B cell (primary cell): Measurements from ENCODE around the gene SASH1. TPM values are rescaled to one million over a fixed set of nuclear protein-coding genes. Genes with fewer than 3 reads are reported as not detected.

Experiments used
- ATAC-seq: fragments of 200-7000 bp; cut with Tn5 transposase; one replicate; pipeline ENCODE4 v1.10.0; 2021; ENCODE audit warnings: low read depth, mild to moderate bottlenecking, moderate number of reproducible peaks, moderate library complexity
- CTCF ChIA-PET: fragments of 350-600 bp; sonication (Branson Sonifier 250); formaldehyde crosslinking; loops from one replicate; lab custom pipeline; 2021; ENCODE audit warnings: antibody characterized with exemption, inconsistent platforms; lab: Charles Lee
- POLR2A ChIA-PET: fragments of 350-600 bp; sonication (Branson Sonifier 250); formaldehyde crosslinking; loops from one replicate; lab custom pipeline; 2021; ENCODE audit warnings: antibody characterized with exemption; lab: Charles Lee
- DNase-seq: peaks from one replicate; pipeline ENCODE4 v3.0.0; 2013
- H2AFZ ChIP-seq: 2 replicates; pipeline ENCODE4 v1.6.1; 2012; ENCODE audit warnings: mild to moderate bottlenecking, low read depth, low read length; ENCODE audit not compliant: insufficient read depth, poor library complexity, severe bottlenecking
- H3K27ac ChIP-seq, 2 donors: 1 replicate in 1 of 2; 2 replicates in 1 of 2; pipeline ENCODE4 v1.5.1; 2012 to 2013; ENCODE audit warnings: low read length in 2 of 2, mild to moderate bottlenecking in 2 of 2, moderate library complexity in 1 of 2
- H3K27me3 ChIP-seq, 4 experiments: fragments of 200-600 bp in 1 of 4; sonication (generic) in 1 of 4; replicated peaks in 1 of 4; 1 replicate in 2 of 4; 2 replicates in 2 of 4; pipeline versions ENCODE4 v1.6.1 to v1.7.0; 2013 to 2016; ENCODE audit warnings: low read length in 3 of 4, mild to moderate bottlenecking in 2 of 4, mixed read lengths in 1 of 4, moderate library complexity in 1 of 4; ENCODE audit not compliant: insufficient read depth in 4 of 4, control insufficient read depth in 3 of 4; ENCODE audit errors: control extremely low read depth in 1 of 4
- H3K36me3 ChIP-seq, 2 experiments: replicated peaks in 1 of 2; 1 replicate in 1 of 2; 2 replicates in 1 of 2; pipeline versions ENCODE4 v1.6.1 to v1.7.1; 2013; ENCODE audit warnings: low read length in 1 of 2; ENCODE audit not compliant: insufficient read depth in 2 of 2, control insufficient read depth in 1 of 2; ENCODE audit errors: control extremely low read depth in 1 of 2, extremely low read depth in 1 of 2
- H3K4me1 ChIP-seq, 2 donors: fragments of 200-600 bp in 1 of 2; sonication (generic) in 1 of 2; 1 replicate in 1 of 2; 2 replicates in 1 of 2; pipeline versions ENCODE4 v1.5.1 to v1.6.1; 2013 to 2017; ENCODE audit warnings: low read length in 2 of 2; ENCODE audit not compliant: control insufficient read depth in 2 of 2, insufficient read depth in 2 of 2
- H3K4me2 ChIP-seq: replicated peaks from 2 replicates; pipeline ENCODE3; 2012; ENCODE audit warnings: mild to moderate bottlenecking, low read depth, low read length; ENCODE audit not compliant: poor library complexity, severe bottlenecking
- H3K4me3 ChIP-seq, 5 experiments: fragments of 200-600 bp in 1 of 5; sonication (generic) in 1 of 5; 1 replicate in 3 of 5; 2 replicates in 2 of 5; pipeline versions ENCODE4 v1.5.1 to v1.7.0; 2011 to 2016; ENCODE audit warnings: low read length in 4 of 5, mild to moderate bottlenecking in 4 of 5, low read depth in 2 of 5, control low read depth in 1 of 5, moderate library complexity in 1 of 5; ENCODE audit not compliant: insufficient read depth in 1 of 5; ENCODE audit errors: control extremely low read depth in 1 of 5, extremely low read depth in 1 of 5
- H3K79me2 ChIP-seq: fragments of 200-600 bp; sonication (generic); one replicate; pipeline ENCODE4 v1.6.0; 2016; ENCODE audit warnings: low read length; ENCODE audit not compliant: control insufficient read depth, insufficient read depth
- H3K9ac ChIP-seq: fragments of 200-600 bp; sonication (generic); 2 replicates; pipeline ENCODE4 v1.6.1; 2017; ENCODE audit warnings: mild to moderate bottlenecking, low read length, moderate library complexity
- H3K9me3 ChIP-seq, 3 donors: one replicate each; pipeline versions ENCODE4 v1.6.1 to v1.7.1; 2013; ENCODE audit warnings: low read length in 2 of 3; ENCODE audit not compliant: control insufficient read depth in 2 of 3, insufficient read depth in 1 of 3; ENCODE audit errors: control extremely low read depth in 1 of 3
- H4K20me1 ChIP-seq: 2 replicates; pipeline ENCODE4 v1.6.0; 2012; ENCODE audit warnings: mild to moderate bottlenecking, low read length; ENCODE audit not compliant: insufficient read depth, control insufficient read depth, poor library complexity, severe bottlenecking
- H3K27ac Mint-ChIP-seq: one replicate; pipeline ENCODE4 v1.8.0; 2021; ENCODE audit warnings: mixed read lengths
- H3K27me3 Mint-ChIP-seq: one replicate; pipeline ENCODE4 v1.8.0; 2021; ENCODE audit warnings: mixed read lengths
- H3K4me1 Mint-ChIP-seq: one replicate; pipeline ENCODE4 v1.8.0; 2021; ENCODE audit warnings: mixed read lengths
- H3K4me3 Mint-ChIP-seq: one replicate; pipeline ENCODE4 v1.8.0; 2021; ENCODE audit warnings: mixed read lengths
- H3K9me3 Mint-ChIP-seq: one replicate; pipeline ENCODE4 v1.8.0; 2022; ENCODE audit warnings: mixed read lengths; ENCODE audit not compliant: insufficient read depth
- CTCF ChIP-seq: fragments of 200-600 bp; IDR thresholded peaks from one replicate; pipeline ENCODE4 v1.8.0; 2022; ENCODE audit warnings: antibody characterized with exemption, mild to moderate bottlenecking
- EZH2 ChIP-seq: IDR thresholded peaks from 2 replicates; pipeline ENCODE4 v1.6.1; 2012; ENCODE audit warnings: borderline replicate concordance, low read depth, mild to moderate bottlenecking, moderate library complexity, low read length; ENCODE audit not compliant: insufficient read depth, poor library complexity, severe bottlenecking
- WGBS: methylation state at CpG from one replicate; pipeline ENCODE4 v1.1.5; 2013; ENCODE audit warnings: missing lambda C conversion rate; ENCODE audit not compliant: insufficient coverage; 5-methylcytosine and 5-hydroxymethylcytosine counted together
- intact Hi-C: fragments of 100-400 bp; cut with micrococcal nuclease; formaldehyde crosslinking; loops from one replicate; pipeline ENCODE4 v1.10.0; 2022
- polyA plus RNA-seq: library from polyadenylated mRNA; depleted of rRNA; stranded (reverse); fragments of >200 nt; gene quantifications from 2 replicates; pipeline ENCODE4 v1.2.3, GENCODE V29; 2012
- total RNA-seq, 2 donors: library from RNA; stranded (reverse); fragments of 120-200 nt in 1 of 2; gene quantifications; 1 replicate in 1 of 2; 2 replicates in 1 of 2; pipeline versions ENCODE4 v1.2.3 to v1.2.4, GENCODE V29; 2013 to 2022

The SASH1 gene
- total and polyA plus RNA-seq, 2 donors (not counting 1 experiment from before 2014, with no cell fraction given): 0.01 to 0.07 TPM

GRCh38 chr6:148566664-148567350 is 224.2 kb downstream of the SASH1 start:
- no peak overlapping the region for H3K4me2 ChIP-seq
- peak overlapping the region; percentile 28 for H2AFZ ChIP-seq

More at GRCh38 chr6:148566664-148567350, 224.2 kb downstream of the SASH1 start:
- CTCF ChIA-PET: interaction anchor here (1.3 kb wide), 1 partner anchor 11 kb away, joined by 3 read pairs; no protein-coding TSS in a partner anchor
- peaks cover 0 to 5% (median 0%) of the 10 kb centered on the region in 4 experiments for H3K27me3 ChIP-seq
- no peak overlapping the region for H3K4me3 Mint-ChIP-seq
- no peak overlapping the region for H3K27ac ChIP-seq
- peaks cover 13% of the 10 kb centered on the region for H3K27me3 Mint-ChIP-seq
- TF ChIP-seq CTCF (no peak), EZH2 (no peak)
- peaks cover 8 to 9% of the 10 kb centered on the region in 2 donors for H3K4me1 ChIP-seq
- peaks cover 10% of the 10 kb centered on the region for H3K4me1 Mint-ChIP-seq
- no peak overlapping the region for H3K4me3 ChIP-seq
- no peaks in the 10 kb centered on the region for H3K36me3 ChIP-seq
- no peaks in the 10 kb centered on the region for H4K20me1 ChIP-seq
- intact Hi-C loops: no loop called here
- no peak overlapping the region for H3K27ac Mint-ChIP-seq
- no peaks in the 10 kb centered on the region for H3K9me3 Mint-ChIP-seq
- POLR2A ChIA-PET: no interaction called here
- ATAC-seq: no peak
- WGBS: 88% methylated on average over 1 of the region's 3 CpGs
- no peak overlapping the region for H3K9ac ChIP-seq
- no peaks in the 10 kb centered on the region for H3K9me3 ChIP-seq
- H3K79me2 ChIP-seq: no peaks in the 10 kb centered on the region
- peak; percentile 20 for DNase-seq
